NCI-H2196 treated with DMSO at 0.1 percent for 48 hours (cell line): Measurements from ENCODE around the gene KIF23.
"Not testable (repeated sequence)": the region's sequence is repeated elsewhere in the genome, so short reads cannot be mapped to it uniquely, and the experiment has no call there.

Experiments
- DNase-seq: peaks from one replicate; lab custom pipeline; 2025; ENCODE audit not compliant: unreplicated experiment; lab: John Stamatoyannopoulos, UW

The KIF23 gene

DNA sequence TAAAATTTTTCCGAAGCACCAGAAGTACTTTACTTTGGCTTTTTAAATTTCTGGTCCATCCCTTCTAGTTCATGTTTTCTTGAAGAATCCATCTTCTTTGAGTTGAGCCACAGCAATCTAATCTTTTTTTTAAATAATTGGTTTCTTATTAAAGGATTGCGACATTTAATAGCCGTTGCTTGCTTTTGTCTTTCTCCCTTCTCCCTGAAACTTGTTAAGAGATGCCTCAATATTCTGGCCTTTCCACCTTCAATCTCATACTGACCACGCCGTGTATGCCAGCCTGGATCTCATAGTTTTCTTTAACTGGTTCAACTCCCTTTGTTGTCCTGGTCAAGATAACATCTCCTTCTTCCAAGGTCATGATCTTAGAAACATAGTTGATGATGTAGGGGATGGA lies 20.1 kb downstream of the KIF23 start:
- no peak for DNase-seq

DNA sequence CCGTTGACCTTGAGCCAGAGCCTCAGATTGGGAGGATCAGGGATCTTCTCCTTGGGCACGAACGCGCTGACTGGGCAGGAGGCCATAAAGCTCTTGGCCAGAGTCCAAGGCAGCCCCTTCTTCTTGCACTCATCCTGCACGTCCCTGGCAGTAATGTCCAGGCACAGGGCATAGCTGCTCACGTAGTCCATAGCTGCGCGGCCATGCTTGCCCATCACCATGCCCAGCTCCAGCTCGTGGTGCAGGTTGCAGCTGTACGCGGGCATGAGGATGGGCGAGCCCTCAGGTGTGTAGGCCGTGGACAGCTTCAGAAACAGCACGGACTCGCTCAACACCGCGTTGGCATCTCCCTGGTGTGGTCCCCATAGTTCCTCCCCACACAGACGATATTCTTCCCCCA lies 20.5 kb downstream of the KIF23 start:
- DNase-seq = no peak

DNA sequence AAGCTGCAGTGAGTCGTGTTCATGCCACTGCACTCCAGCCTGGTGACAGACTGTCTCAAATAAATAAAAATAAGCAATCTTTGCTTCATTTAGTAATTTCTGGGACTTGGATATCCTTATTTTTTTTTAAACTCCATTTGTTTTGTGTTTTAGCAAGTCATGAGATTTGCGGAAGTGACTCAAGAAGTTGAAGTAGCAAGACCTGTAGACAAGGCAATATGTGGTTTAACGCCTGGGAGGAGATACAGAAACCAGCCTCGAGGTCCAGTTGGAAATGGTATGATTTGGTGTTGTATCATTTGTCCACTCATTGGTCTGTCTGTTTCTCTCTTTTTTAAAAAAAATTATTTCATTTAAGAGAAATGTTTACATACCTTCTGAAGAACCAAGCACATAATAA lies 21.8 kb downstream of the KIF23 start:
- no peak for DNase-seq

DNA sequence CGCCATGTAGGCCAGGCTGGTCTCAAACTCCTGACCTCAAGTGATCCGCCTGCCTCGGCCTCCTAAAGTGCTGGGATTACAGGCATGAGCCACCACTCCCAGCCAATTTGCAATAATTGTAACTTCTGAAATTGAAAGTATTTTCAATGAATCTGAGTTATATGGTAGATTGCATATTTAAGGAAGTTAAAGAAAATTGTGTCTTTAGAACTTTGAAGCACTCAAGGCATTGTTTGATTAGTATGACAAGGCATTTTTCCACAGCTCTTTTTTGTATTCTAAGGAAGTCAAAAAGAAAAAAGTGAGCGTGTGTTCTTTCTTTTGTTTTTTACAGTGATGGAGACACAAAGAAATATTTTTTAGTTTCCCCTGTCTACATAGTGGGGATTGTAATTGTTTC lies 22.8 kb downstream of the KIF23 start:
- no peak for DNase-seq

DNA sequence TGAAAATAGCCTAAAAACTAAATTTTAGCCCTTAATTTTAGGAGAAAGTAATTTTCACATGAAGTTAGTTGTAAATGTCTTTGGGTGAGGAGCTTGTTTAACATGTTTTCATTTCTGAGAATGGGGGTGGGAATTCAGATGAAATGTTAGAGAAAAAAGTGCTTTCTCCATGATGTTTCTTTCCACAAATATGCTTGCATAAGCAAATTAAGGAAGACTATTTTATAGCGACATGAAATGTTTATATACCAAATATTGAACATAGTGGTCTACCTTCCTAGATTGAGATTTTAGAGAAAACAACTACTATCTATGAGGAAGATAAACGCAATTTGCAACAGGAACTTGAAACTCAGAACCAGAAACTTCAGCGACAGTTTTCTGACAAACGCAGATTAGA lies 25.5 kb downstream of the KIF23 start:
- DNase-seq = no peak

DNA sequence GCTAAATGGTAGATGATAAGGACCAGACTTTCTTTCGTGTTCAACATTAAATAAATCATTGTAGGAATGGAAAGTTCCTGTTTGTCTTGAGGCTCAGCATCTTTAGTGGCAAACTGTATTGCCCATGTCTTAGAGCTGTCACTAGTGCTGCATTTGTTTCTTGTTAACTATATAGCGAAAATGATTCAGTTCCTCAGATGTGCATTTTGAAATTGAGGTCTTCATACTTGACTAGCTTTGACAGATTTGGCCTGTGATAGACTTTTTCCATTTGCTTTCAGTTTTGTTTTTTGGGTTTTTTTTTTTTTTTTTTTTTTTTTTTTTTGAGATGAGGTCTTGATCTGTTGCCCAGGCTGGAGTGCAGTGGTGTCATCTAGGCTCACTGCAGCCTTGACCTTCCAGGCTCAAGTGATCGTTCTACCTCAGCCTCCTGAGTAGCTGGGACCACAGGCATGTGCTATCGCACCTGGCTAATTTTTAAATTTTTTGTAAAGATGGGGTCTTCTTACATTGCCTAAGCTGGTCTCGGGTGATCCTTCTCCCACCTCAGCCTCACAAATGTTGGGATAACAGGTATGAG lies 29.0 kb downstream of the KIF23 start:
- DNase-seq = no peak

DNA sequence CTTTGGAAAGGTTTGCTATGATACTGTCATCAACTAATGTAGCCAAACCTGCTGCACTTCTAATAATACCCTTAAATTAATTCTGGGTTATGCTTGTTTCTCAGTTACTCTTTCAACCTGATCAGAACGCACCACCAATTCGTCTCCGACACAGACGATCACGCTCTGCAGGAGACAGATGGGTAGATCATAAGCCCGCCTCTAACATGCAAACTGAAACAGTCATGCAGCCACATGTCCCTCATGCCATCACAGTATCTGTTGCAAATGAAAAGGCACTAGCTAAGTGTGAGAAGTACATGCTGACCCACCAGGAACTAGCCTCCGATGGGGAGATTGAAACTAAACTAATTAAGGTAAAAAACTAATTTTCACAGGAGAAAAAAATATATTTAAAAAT lies 30.5 kb downstream of the KIF23 start:
- no peak for DNase-seq

DNA sequence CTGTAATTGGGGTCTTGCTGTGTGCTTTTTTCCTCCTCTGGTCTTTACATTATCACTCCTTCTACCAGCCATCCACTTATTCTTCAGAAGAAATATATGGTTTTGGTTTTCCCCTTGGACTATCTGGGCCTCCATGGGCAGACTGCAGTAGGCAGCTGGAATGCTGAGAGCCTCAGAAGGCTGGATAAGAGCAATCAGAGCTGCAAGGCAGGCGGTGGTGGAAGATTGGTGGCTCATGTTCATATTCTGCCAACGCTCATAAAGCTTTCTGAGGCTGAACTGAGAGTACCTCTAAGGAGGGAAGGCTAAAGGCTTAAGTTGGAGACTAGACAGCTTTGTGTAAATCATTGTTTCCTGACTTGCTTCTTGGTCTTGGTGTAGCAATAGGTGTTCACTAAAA lies 32.8 kb downstream of the KIF23 start:
- no peak for DNase-seq

DNA sequence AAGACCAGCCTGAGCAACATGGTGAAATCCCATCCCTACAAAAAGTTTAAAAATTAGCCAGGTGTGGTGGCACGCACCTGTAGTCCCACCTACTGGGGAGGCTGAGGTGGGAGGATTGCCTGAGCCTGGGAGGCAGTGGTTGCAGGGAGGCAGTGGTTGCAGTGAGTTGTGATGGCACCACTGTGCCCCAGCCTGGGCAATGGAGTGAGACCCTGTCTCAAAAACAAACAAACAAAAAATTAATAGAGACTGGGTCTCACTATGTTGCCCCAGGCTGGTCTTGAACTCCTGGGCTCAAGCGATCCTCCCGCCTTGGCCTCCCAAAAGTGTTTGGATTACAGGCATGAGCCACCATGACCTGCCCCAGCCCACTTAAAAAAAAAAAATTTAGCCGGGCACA lies 36.1 kb downstream of the KIF23 start:
- not testable (repeated sequence) for DNase-seq

DNA sequence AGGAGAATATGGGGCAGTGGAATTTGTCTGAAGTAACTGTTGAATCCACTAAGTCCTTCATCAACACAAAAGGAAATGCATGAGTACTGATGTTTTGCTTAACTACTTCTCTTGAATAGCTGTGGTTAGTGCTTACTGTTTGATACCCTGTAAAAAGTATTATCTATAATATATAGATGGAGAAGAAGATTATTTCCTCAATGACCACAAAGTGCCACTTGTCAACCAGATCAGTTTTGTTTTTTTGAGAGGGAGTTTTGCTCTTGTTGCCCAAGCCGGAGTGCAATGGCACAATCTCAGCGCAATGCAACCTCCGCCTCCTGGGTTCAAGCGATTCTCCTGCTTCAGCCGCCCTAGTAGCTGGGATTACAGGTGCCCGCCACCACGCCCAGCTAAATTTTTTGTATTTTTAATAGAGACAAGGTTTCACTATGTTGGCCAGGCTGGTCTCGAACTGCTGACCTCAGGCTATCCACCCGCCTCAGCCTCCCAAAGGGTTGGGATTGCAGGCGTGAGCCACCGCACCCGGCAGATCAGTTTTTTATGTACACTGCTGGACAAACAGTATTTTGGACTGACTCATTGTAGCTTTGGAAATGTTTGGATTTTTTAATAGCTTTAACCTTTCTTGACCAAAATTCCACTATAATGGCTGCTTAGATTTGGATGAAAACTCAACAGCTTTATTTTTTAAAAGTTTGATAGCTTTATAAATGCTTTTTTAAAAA lies 37.0 kb downstream of the KIF23 start:
- DNase-seq = no peak

DNA sequence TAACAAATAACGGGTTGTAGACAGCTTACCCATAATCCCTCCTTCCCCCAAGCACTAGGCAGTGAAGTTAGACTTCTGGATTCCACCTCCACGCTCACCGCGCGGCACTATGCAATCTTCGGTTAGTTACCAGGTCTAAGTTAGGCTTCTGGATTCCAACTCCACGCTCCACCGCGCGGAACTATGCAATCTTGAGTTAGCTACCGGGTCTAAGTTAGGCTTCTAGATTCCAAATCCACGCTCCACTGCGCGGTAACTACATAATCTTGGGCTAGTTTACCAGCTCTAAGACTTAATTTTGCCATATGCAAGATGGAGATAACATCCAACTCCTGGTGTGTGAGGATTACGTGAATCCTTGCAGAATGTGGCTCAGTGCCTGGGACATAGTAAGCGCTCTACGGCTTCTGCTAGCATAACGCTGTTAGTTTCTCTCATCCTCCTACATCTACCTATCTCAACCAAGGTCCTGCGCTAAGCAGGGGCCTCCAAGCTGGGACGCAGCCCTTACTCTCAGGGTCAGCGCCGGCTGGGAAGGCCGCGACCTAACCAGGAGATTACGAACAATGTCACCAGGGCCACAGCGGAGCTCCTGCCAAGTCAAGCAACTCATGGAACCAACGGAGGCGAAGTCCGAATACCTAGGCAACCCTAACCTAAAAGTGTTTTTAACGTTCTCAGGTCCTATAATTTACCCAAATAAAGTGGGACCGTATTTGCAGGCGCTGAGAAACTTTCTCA lies 38.0 kb downstream of the KIF23 start:
- DNase-seq = no peak

DNA sequence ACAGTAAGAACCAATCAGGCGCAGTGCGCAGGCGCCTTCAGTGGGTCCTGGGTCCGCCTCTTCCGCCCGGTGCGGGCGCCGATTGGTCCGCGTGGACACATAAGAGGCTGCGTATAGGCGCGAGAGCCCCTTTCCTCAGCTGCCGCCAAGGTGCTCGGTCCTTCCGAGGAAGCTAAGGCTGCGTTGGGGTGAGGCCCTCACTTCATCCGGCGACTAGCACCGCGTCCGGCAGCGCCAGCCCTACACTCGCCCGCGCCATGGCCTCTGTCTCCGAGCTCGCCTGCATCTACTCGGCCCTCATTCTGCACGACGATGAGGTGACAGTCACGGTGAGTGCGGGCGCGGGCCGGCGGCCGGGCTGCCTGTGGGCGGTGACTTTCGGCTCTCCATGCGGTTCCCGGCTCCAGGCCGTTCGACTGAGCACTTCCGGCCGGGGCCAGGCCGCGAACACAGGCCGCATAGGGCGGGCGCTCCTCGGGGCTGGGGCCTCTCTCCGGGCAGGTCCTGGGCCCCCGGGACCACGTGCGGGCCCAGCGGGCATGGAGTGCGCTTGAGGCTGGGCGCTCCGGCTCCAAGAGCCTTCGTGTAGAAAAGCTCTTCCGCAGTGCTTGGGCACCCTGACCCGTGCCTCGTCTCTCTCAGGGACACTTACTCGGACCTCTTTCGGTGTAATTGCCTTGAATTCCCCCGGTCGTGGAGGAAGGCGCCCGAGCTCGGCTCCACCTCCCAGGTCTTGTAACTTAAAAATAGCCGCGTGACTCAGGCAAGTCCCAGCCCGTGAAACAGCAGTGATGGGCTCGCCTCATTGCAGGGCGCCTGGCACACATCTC lies 38.8 kb downstream of the KIF23 start, which contains the start of gene RPLP1:
Gene RPLP1 (plus strand): TSS at position 127 of the 830 bp plus-strand sequence. CDS start 131 bp downstream, at position 258.
- DNase-seq = peak; percentile 60

DNA sequence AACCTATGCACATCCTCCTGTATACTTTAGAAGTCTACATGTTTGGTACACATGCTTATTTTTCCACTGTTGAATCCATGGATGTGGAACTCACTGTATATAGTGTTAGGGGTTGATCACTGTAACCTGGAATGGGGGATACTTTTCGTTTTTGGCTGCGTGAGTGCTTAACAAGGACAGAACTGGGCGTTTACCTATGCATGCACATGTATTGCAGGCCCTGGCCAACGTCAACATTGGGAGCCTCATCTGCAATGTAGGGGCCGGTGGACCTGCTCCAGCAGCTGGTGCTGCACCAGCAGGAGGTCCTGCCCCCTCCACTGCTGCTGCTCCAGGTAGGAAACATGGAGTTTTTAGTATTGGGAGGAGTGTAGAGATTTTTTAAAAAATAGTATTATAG lies 40.8 kb downstream of the KIF23 start:
- DNase-seq = no peak

DNA sequence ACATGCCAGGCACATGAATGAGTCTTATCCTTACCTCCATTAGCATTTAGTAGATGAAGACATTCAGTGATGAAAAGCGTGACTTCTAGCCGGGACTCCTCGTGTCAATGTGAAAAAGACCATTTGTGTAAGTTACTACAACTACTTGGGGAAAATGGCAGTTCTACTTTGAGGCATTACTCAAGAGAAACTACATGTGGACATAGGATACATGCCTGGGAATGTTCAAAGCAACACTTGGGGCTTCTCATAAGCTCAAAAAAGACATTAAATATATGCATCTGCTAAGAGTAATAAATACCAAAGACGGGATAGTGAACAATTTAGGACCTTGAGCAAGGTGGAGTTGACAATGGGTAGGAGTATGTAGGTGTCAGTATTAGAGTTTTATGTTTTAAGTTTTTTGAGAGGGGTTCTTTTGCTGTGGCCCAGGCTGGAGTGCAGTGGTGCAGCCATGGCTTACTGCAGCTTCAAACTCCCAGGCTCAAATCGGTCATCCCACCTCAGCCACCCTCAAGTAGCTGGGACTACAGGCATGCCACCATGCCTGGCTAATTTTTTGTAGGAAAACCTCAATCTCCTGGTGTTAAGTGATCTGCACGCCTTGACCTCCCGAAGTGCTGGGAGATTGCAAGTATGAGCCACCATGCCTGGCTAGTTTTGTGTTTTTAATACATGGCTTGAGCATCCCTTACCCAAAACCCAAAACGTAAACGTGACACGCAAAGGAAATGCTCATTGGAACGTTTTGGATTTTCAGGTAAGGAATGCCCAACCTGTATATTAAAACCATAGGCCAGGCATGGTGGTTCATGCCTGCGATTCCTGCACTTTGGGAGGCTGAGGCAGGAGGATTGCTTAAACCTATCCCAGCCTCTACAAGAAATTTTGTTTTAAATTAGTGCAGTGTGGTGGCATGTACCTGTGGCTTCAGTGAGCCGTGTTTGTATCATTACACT lies 42.3 kb downstream of the KIF23 start:
- no peak for DNase-seq

DNA sequence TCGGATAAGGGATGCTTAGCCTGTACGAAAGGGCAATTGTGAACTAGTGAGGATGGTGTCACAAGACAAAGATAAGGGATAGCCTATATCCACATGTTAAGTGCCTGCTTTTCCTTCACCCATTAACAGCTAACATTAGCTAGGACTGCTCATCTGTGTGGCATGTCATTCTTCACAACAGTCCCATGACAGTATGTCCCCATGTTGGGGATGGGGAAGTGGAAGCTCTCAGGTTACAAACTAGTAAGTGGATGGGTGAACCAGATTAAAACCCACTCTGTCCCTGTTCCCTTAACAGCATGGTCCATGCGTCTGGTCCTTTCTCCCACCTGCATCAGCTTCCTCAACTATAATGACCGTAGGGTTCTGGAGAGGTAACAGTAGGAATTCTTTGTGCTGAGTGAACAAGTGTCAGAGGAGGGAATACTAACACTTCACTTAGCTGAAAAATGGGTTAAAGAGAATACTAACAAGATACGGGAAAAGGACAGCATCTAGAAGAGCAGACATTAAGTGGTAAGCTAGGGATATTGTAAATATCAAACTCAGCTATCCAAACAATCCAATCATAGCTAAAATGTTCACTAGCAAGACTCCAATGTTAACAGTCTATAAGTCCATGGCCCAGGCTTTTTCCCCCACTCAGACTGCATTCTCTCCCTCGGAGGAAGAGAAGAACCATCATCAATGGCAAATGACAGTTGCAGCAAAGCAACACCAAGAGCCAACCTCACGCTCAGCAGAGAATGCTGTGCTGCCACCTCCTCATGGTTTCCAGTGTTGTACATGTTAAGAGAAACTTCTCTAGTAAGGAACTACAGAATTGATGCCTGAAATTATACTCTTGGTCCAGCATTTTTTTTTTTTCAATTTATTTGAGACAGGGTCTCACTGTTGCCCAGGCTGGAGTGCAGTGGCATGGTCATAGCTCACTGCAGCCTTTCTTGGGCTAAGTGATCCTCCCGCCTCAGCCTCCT lies 43.4 kb downstream of the KIF23 start:
- DNase-seq = no peak

DNA sequence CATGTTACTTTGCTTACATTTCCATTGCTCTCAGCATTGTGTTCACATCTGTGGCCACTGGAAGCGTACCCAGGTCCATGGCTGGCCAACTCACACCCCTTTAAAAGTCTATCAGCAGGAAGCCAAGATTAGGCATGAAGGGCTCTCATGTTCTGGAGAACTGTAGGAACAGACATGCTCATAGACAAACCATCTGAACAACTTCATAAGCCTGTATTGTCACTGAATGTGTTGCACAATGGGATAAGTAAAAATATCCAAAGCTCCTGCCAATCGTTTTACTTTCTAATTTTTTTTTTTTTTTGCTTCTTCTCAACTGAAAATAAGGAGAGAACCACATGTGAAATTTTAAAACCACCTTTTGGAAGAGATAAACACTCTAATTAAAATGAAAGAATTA lies 44.9 kb downstream of the KIF23 start:
- no peak for DNase-seq

DNA sequence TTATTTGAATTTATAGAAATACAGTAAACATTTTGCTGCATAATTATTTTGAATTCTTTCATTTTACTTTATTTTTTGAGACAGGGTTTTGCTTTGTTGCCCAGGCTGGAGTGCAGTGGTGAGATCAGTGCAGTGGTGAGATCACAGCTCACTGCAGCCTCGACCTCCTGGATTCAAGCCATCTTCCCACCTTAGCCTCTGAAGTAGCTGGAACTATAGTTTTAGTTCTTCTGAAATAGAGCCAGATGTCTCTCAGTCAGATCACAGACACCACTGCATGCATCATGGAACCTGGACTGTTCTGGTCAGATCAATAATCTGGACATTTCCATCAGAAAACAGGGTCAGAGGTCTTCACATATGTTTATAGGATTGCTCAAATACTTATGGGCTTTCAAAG lies 46.3 kb downstream of the KIF23 start:
- DNase-seq = no peak

DNA sequence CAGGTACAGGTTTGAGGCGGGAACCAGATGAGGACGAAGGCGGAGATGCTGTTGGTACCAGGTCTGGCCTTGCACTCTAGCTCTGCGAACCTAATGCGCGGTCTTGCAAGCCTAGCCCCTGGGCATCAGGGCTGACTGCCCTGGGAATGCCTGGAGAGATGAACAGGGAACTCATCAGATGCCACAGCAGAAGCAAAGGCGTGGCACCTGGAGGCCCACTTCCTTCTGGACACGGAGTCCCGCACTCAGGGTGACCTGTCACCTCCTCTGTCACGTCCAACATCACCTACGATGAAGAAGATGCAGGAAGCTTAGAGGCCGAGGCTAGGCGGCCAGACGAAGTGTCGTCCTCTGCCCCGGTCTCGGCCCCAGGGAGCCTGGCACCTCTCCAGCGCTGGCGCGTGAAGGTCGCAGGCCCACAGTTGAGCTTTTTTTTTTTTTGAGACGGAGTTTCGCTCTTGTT lies 47.9 kb downstream of the KIF23 start:
- DNase-seq = no peak
